ENCODE measurements around the gene EGR4. TPM values are rescaled to one million over a fixed set of nuclear protein-coding genes. Genes with fewer than 3 reads are reported as not detected.

Gene EGR4
- total RNA-seq, 1 donor from 2014 or later, result not detected

DNA sequence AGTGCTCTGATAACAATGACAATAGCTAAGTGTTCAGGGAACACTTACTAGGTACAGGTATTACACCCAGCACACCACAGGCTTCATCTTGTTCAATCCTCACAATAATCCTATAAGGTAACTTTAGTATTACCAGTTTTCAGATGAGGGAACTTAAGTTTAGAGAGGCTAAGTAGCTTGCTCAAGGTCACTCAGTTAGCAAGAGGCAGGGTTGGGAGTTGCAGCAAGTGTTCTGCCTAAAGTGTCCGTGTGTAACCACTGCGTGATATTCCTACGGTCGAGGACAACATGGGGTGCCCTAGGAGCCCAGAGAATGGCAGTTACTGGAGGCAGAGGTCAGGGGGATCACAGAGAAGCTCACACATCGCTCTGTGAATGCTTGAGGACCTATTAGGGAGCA lies 30.2 kb upstream of the EGR4 start:
- TF ChIP-seq, protein P1, sequence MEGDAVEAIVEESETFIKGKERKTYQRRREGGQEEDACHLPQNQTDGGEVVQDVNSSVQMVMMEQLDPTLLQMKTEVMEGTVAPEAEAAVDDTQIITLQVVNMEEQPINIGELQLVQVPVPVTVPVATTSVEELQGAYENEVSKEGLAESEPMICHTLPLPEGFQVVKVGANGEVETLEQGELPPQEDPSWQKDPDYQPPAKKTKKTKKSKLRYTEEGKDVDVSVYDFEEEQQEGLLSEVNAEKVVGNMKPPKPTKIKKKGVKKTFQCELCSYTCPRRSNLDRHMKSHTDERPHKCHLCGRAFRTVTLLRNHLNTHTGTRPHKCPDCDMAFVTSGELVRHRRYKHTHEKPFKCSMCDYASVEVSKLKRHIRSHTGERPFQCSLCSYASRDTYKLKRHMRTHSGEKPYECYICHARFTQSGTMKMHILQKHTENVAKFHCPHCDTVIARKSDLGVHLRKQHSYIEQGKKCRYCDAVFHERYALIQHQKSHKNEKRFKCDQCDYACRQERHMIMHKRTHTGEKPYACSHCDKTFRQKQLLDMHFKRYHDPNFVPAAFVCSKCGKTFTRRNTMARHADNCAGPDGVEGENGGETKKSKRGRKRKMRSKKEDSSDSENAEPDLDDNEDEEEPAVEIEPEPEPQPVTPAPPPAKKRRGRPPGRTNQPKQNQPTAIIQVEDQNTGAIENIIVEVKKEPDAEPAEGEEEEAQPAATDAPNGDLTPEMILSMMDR (IDR thresholded peaks at IDR 0.05; ENCODE audit: insufficient read depth, low read depth, low read length), result no peak
- no peak for TF ChIP-seq EZH2 (IDR thresholded peaks at IDR 0.05; ENCODE audit: insufficient read depth, low read length)
- DNase-seq (ENCODE audit: low read depth) (no peak), FAIRE-seq (no peak)
- Histone ChIP-seq H3K9ac (ENCODE audit: low read length) (no peak overlapping the region), H3K9me3 (ENCODE audit: insufficient read depth, low read depth, low read length) (no peaks in the 10 kb centered on the region), H3K4me2 (ENCODE audit: low read length) (no peak overlapping the region), H3K4me3 (ENCODE audit: insufficient read depth, low read depth, low read length) (no peak overlapping the region), H3K27ac (ENCODE audit: low read depth, low read length) (no peak overlapping the region), H3K36me3 (ENCODE audit: insufficient read depth, low read length) (no peaks in the 10 kb centered on the region), H3K4me1 (ENCODE audit: insufficient read depth, low read length) (no peaks in the 10 kb centered on the region), H2AFZ (ENCODE audit: low read depth, low read length) (no peak overlapping the region), H4K20me1 (ENCODE audit: insufficient read depth, low read length) (no peaks in the 10 kb centered on the region), H3K79me2 (ENCODE audit: insufficient read depth, low read length) (no peaks in the 10 kb centered on the region), H3K27me3 (ENCODE audit: insufficient read depth, low read length) (peaks cover 31% of the 10 kb centered on the region)
- Mint-ChIP-seq H3K27me3 (ENCODE audit: low read depth, unreplicated experiment) (peaks cover 53% of the 10 kb centered on the region), H3K27ac (ENCODE audit: unreplicated experiment) (no peak overlapping the region), H3K36me3 (ENCODE audit: low read depth, unreplicated experiment) (no peaks in the 10 kb centered on the region), H3K4me3 (ENCODE audit: unreplicated experiment) (no peak overlapping the region), H3K4me1 (ENCODE audit: low read depth, unreplicated experiment) (no peaks in the 10 kb centered on the region), H3K9me3 (ENCODE audit: unreplicated experiment) (peaks cover 2% of the 10 kb centered on the region)

DNA sequence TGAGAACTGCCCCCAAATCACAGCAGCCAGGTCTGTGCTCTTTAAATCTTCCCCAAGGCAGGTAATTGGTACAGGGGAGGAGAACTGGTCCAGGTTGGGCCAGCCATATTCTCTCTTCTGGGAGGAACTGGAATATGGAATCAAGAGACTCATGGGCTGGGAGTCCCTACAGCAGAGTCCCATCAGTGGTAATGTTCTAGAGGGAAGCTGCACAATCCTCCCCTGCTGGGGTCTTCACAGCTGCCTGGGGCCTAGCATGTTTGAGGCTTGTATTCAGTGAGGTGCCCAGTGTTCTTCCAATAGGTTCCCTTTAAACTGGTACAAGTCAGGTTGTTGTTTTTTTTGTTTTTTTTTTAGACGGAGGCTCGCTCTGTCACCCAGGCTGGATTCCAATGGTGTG lies 21.1 kb upstream of the EGR4 start:
- H3K27ac Mint-ChIP-seq (ENCODE audit: unreplicated experiment), result no peak overlapping the region
- Histone ChIP-seq H3K36me3 (ENCODE audit: insufficient read depth, low read length) (no peaks in the 10 kb centered on the region), H3K9ac (ENCODE audit: low read length) (no peak overlapping the region), H4K20me1 (ENCODE audit: insufficient read depth, low read length) (no peaks in the 10 kb centered on the region), H2AFZ (ENCODE audit: low read depth, low read length) (no peak overlapping the region), H3K79me2 (ENCODE audit: insufficient read depth, low read length) (no peaks in the 10 kb centered on the region), H3K4me2 (ENCODE audit: low read length) (no peak overlapping the region), H3K4me1 (ENCODE audit: insufficient read depth, low read length) (no peaks in the 10 kb centered on the region), H3K4me3 (ENCODE audit: insufficient read depth, low read depth, low read length) (no peak overlapping the region), H3K27me3 (ENCODE audit: insufficient read depth, low read length) (peaks cover 19% of the 10 kb centered on the region), H3K27ac (ENCODE audit: low read depth, low read length) (no peak overlapping the region), H3K9me3 (ENCODE audit: insufficient read depth, low read depth, low read length) (no peaks in the 10 kb centered on the region)
- no peaks in the 10 kb centered on the region for H3K36me3 Mint-ChIP-seq (ENCODE audit: low read depth, unreplicated experiment)
- H3K4me3 Mint-ChIP-seq (ENCODE audit: unreplicated experiment), result no peak overlapping the region
- TF ChIP-seq, protein P1 (IDR thresholded peaks at IDR 0.05; ENCODE audit: insufficient read depth, low read depth, low read length), result no peak
- TF ChIP-seq EZH2 (IDR thresholded peaks at IDR 0.05; ENCODE audit: insufficient read depth, low read length), result no peak
- peaks cover 7% of the 10 kb centered on the region for H3K9me3 Mint-ChIP-seq (ENCODE audit: unreplicated experiment)
- DNase-seq (ENCODE audit: low read depth), result no peak
- FAIRE-seq, result no peak
- H3K4me1 Mint-ChIP-seq (ENCODE audit: low read depth, unreplicated experiment), result peaks cover 3% of the 10 kb centered on the region
- peaks cover 43% of the 10 kb centered on the region for H3K27me3 Mint-ChIP-seq (ENCODE audit: low read depth, unreplicated experiment)

DNA sequence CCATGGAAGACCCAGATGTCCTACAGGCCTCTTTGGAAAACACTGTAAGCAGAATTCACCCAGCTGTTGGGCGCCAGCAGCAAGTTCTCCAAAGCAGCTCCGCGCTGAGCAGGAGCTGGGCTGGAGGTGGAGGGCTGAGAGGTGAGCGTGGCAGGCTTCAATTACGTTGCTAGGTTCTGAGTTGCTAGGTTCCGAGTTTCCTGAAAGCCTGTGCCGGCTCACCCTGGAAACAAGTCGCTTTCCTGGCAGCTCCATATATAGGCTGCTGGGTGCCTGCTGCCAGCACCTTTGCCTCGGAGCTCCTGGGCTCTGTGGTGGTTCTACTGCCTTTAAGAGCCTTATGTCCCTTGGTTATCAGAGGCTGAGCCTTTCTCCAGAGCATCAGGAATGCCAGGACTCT lies 14.4 kb upstream of the EGR4 start:
- DNase-seq (ENCODE audit: low read depth) (no peak), FAIRE-seq (no peak)
- Histone ChIP-seq H3K79me2 (ENCODE audit: insufficient read depth, low read length) (no peaks in the 10 kb centered on the region), H3K27me3 (ENCODE audit: insufficient read depth, low read length) (peaks cover 23% of the 10 kb centered on the region), H3K27ac (ENCODE audit: low read depth, low read length) (no peak overlapping the region), H4K20me1 (ENCODE audit: insufficient read depth, low read length) (no peaks in the 10 kb centered on the region), H3K9me3 (ENCODE audit: insufficient read depth, low read depth, low read length) (no peaks in the 10 kb centered on the region), H3K4me2 (ENCODE audit: low read length) (no peak overlapping the region), H3K36me3 (ENCODE audit: insufficient read depth, low read length) (no peaks in the 10 kb centered on the region), H3K4me1 (ENCODE audit: insufficient read depth, low read length) (no peaks in the 10 kb centered on the region), H3K9ac (ENCODE audit: low read length) (no peak overlapping the region), H2AFZ (ENCODE audit: low read depth, low read length) (no peak overlapping the region), H3K4me3 (ENCODE audit: insufficient read depth, low read depth, low read length) (no peak overlapping the region)
- Mint-ChIP-seq H3K9me3 (ENCODE audit: unreplicated experiment) (peaks cover 8% of the 10 kb centered on the region), H3K4me3 (ENCODE audit: unreplicated experiment) (no peak overlapping the region), H3K27me3 (ENCODE audit: low read depth, unreplicated experiment) (peaks cover 34% of the 10 kb centered on the region), H3K27ac (ENCODE audit: unreplicated experiment) (no peak overlapping the region), H3K36me3 (ENCODE audit: low read depth, unreplicated experiment) (no peaks in the 10 kb centered on the region), H3K4me1 (ENCODE audit: low read depth, unreplicated experiment) (no peaks in the 10 kb centered on the region)
- no peak for TF ChIP-seq EZH2 (IDR thresholded peaks at IDR 0.05; ENCODE audit: insufficient read depth, low read length)
- TF ChIP-seq, protein P1 (IDR thresholded peaks at IDR 0.05; ENCODE audit: insufficient read depth, low read depth, low read length), result no peak

Data from astrocyte (in vitro differentiated cells and primary cell).